ENCODE measurements around the gene CTNND2.

The CTNND2 gene

DNA sequence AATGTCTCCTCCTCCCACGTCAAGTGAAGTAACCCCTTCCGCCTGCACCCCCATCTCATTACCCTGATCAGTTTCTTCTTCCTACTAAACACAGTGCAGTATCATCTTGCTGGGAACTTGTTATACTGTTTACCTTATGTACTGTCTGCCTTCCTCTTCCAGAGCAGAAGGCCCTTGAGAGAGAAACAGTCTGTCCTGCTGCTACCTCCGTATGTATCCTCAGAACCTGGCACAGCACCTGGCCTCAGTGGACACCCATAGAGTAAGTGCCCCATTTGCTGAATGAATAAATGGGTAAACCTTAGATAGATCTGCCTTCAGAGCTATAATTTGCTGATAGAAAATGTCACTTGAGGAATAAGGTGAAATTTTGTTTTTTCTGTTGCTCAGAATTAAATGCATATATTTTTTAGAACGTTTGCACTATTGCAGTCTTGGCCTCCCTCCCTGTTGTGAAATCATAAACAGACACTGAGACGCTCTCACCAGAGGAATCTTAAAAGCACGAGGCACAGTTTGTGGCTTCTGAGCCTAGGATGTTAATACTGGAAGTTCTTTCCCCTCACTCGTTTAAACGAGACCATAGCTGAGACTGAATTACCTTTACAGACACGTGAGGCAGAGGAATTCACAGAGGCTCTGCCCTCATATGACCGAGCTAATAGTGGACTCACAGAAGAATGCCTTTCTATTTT, 920.1 kb downstream of the CTNND2 start:
- H3K27me3 ChIP-seq (ENCODE audit: insufficient read depth, low read depth, severe bottlenecking) = no peaks in the 10 kb centered on the region
- H3K9me3 ChIP-seq (ENCODE audit: severe bottlenecking) = no peaks in the 10 kb centered on the region
- DNase-seq = no peak
- no peak for TF ChIP-seq CTCF (IDR thresholded peaks at IDR 0.05; ENCODE audit: low read depth, low read length)
- no peak overlapping the region for H3K27ac ChIP-seq
- peaks cover 5% of the 10 kb centered on the region for H3K36me3 ChIP-seq
- no peak overlapping the region for H3K4me3 ChIP-seq (ENCODE audit: low read depth, low read length)

- no peak for TF ChIP-seq CTCF (IDR thresholded peaks at IDR 0.05; ENCODE audit: low read depth, low read length)
- peaks cover 5% of the 10 kb centered on the region for H3K36me3 ChIP-seq
- no peak overlapping the region for H3K27ac ChIP-seq
- H3K27me3 ChIP-seq (ENCODE audit: insufficient read depth, low read depth, severe bottlenecking) = no peaks in the 10 kb centered on the region
- DNase-seq = no peak
- H3K4me3 ChIP-seq (ENCODE audit: low read depth, low read length) = no peak overlapping the region
- no peaks in the 10 kb centered on the region for H3K9me3 ChIP-seq (ENCODE audit: severe bottlenecking)
Measured at GRCh38 chr5:10982626-10983025, 921.6 kb downstream of the CTNND2 start.

DNA sequence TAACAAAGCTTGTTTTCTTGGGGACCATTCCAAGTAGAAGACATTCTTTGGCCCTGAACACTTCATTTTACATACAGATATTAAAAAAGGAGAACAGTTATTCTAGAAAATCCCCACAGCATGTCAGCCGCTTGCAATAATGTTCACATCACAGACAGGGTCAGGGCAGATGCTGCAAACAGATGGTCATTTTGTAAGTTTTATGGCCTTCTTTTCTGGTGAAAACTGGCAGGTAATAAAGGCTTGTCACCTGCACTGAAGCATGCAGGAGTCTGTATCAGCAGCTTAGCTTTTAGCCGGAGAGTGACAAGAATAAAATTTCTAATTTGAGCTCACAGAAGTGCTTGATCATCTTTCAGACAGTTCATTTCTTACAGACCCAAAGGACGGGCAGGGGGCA, 922.3 kb downstream of the CTNND2 start:
- no peaks in the 10 kb centered on the region for H3K9me3 ChIP-seq (ENCODE audit: severe bottlenecking)
- DNase-seq = no peak
- no peak overlapping the region for H3K27ac ChIP-seq
- H3K36me3 ChIP-seq = peaks cover 5% of the 10 kb centered on the region
- TF ChIP-seq CTCF (IDR thresholded peaks at IDR 0.05; ENCODE audit: low read depth, low read length) = no peak
- no peak overlapping the region for H3K4me3 ChIP-seq (ENCODE audit: low read depth, low read length)
- H3K27me3 ChIP-seq (ENCODE audit: insufficient read depth, low read depth, severe bottlenecking) = no peaks in the 10 kb centered on the region

DNA sequence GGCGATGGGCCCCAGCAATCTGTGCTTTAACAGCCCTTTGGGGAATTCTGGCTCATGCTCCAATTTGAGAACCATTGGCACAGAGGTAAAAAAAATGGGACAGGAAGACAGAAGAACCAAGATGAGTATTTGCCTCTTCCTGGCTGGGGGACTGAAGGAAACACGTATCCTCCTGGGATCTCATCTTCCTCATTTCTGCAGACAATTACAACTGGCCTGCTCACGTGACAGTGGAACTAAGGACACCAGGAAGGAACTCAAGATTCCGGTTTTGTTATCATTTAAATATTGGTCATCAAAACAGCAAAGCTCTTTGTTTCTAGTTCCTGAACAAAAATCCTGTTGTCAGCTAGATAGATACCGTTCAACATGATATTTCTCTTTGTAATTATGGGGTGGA, 927.2 kb downstream of the CTNND2 start:
- DNase-seq = no peak
- Histone ChIP-seq H3K36me3 (peaks cover 14% of the 10 kb centered on the region), H3K27me3 (ENCODE audit: insufficient read depth, low read depth, severe bottlenecking) (no peaks in the 10 kb centered on the region), H3K9me3 (ENCODE audit: severe bottlenecking) (no peaks in the 10 kb centered on the region), H3K4me3 (ENCODE audit: low read depth, low read length) (no peak overlapping the region), H3K27ac (no peak overlapping the region)
- TF ChIP-seq CTCF (IDR thresholded peaks at IDR 0.05; ENCODE audit: low read depth, low read length) = no peak

GRCh38 chr5:10975945-10976344, 928.3 kb downstream of the CTNND2 start:
- Histone ChIP-seq H3K9me3 (ENCODE audit: severe bottlenecking) (no peaks in the 10 kb centered on the region), H3K27me3 (ENCODE audit: insufficient read depth, low read depth, severe bottlenecking) (no peaks in the 10 kb centered on the region), H3K36me3 (peaks cover 9% of the 10 kb centered on the region), H3K4me3 (ENCODE audit: low read depth, low read length) (no peak overlapping the region), H3K27ac (no peak overlapping the region)
- no peak for TF ChIP-seq CTCF (IDR thresholded peaks at IDR 0.05; ENCODE audit: low read depth, low read length)
- DNase-seq = no peak

GRCh38 chr5:10974850-10975249, 929.4 kb downstream of the CTNND2 start:
- H3K27ac ChIP-seq = no peak overlapping the region
- no peak for TF ChIP-seq CTCF (IDR thresholded peaks at IDR 0.05; ENCODE audit: low read depth, low read length)
- H3K4me3 ChIP-seq (ENCODE audit: low read depth, low read length) = no peak overlapping the region
- DNase-seq = no peak
- H3K36me3 ChIP-seq = peaks cover 9% of the 10 kb centered on the region
- H3K27me3 ChIP-seq (ENCODE audit: insufficient read depth, low read depth, severe bottlenecking) = no peaks in the 10 kb centered on the region
- no peaks in the 10 kb centered on the region for H3K9me3 ChIP-seq (ENCODE audit: severe bottlenecking)
